ENCODE measurements around the gene DENND5B.

The DENND5B gene

DNA sequence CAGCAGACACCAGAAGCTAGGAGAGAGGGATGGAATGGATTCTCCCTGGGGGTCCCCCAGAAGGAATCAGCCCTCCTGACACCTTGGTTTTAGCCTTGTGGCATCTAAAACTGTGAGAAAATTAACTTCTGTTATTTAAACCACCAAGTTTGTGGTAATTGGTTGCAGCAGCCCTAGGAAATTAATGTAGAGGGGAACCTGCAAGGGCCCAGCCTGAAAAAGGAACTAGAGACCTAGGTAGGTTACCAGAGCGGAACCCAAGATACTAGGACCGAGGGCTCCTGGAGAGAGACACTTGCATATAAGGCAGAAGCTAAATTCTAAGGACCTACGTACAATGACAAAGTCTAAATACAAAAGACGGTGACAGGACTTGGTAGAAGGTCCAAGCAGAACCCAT lies 8.1 kb upstream of the DENND5B start:
- POLR2A ChIA-PET = no interaction called here
- no peak for DNase-seq (ENCODE audit: extremely low spot score)
- CTCF ChIA-PET = no interaction called here
- TF ChIP-seq BHLHE40 (IDR thresholded peaks at IDR 0.05; ENCODE audit: borderline replicate concordance) (no peak), NFRKB (IDR thresholded peaks at IDR 0.05) (no peak), FOXM1 (IDR thresholded peaks at IDR 0.05; ENCODE audit: borderline replicate concordance) (no peak), ELF4 (IDR thresholded peaks at IDR 0.05) (no peak), ZNF384 (IDR thresholded peaks at IDR 0.05) (no peak), CTBP1 (IDR thresholded peaks at IDR 0.05; ENCODE audit: borderline replicate concordance) (no peak), FOXA1 (IDR thresholded peaks at IDR 0.05) (no peak), L3MBTL2 (conservative IDR thresholded peaks at IDR 0.05) (no peak), SUZ12 (IDR thresholded peaks at IDR 0.05) (no peak), FOXK2 (IDR thresholded peaks at IDR 0.05) (no peak), LEF1 (IDR thresholded peaks at IDR 0.05; ENCODE audit: borderline replicate concordance) (no peak), HDGF (IDR thresholded peaks at IDR 0.05; ENCODE audit: borderline replicate concordance) (no peak), SP1 (IDR thresholded peaks at IDR 0.05) (no peak), ARNT (IDR thresholded peaks at IDR 0.05) (no peak)
- TF ChIP-seq, protein P1, sequence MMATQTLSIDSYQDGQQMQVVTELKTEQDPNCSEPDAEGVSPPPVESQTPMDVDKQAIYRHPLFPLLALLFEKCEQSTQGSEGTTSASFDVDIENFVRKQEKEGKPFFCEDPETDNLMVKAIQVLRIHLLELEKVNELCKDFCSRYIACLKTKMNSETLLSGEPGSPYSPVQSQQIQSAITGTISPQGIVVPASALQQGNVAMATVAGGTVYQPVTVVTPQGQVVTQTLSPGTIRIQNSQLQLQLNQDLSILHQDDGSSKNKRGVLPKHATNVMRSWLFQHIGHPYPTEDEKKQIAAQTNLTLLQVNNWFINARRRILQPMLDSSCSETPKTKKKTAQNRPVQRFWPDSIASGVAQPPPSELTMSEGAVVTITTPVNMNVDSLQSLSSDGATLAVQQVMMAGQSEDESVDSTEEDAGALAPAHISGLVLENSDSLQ (IDR thresholded peaks at IDR 0.05) = no peak

DNA sequence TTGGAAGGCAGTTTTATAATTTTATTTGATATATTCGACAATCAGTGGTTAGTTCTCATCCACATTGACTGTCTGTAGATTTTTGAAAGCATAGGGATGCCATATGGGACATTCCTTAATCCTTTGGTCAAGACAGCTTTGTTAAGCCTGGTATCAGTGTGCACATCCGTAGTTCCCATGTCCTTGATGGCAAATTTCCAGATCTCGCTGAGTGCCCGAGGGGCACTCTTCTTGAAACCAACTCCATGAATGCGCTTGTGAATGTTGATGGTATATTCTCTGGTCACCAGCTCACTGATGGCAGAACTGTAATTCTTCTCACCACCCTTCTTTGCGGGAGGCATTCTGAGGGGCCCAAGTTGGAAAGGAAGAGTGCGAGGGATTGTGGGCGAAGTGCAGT lies 6.1 kb upstream of the DENND5B start:
- no peak for DNase-seq (ENCODE audit: extremely low spot score)
- TF ChIP-seq SUZ12 (IDR thresholded peaks at IDR 0.05) (no peak), TARDBP (IDR thresholded peaks at IDR 0.05) (no peak), ELF4 (IDR thresholded peaks at IDR 0.05) (no peak), FOXK2 (IDR thresholded peaks at IDR 0.05) (no peak), FOXM1 (IDR thresholded peaks at IDR 0.05; ENCODE audit: borderline replicate concordance) (no peak), FOXA1 (IDR thresholded peaks at IDR 0.05) (no peak), SP1 (IDR thresholded peaks at IDR 0.05) (no peak), CTBP1 (IDR thresholded peaks at IDR 0.05; ENCODE audit: borderline replicate concordance) (no peak)
- POLR2A ChIA-PET = no interaction called here
- CTCF ChIA-PET = interaction anchor here (0.9 kb wide), 1 partner anchor 17 kb away, joined by 3 read pairs; no protein-coding TSS in a partner anchor

DNA sequence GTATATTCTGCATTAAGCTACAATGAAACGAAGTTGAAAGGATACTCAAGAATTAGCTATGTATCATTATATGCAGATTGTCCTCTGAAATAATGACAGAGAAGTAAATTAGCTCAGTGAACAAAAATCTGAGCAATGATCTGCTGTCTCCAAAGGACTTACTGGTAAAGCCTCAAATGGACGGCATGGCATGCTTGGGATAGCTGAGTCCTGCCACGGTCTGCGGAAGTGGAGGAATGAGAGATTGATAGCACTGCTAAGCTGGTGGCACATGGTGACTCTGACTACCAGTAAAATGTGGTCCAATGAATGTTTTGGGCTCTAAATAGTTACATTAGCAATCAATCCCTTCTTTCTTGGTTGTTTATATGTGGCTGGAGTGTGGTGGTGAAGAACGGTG lies 3.7 kb upstream of the DENND5B start:
- no peak for DNase-seq (ENCODE audit: extremely low spot score)
- CTCF ChIA-PET = interaction anchor here (1.9 kb wide), 1 partner anchor 192 kb away, joined by 4 read pairs; no protein-coding TSS in a partner anchor
- TF ChIP-seq NFRKB (IDR thresholded peaks at IDR 0.05) = no peak
- TF ChIP-seq L3MBTL2 (conservative IDR thresholded peaks at IDR 0.05) = no peak
- TF ChIP-seq ARNT (IDR thresholded peaks at IDR 0.05) = no peak
- TF ChIP-seq BHLHE40 (IDR thresholded peaks at IDR 0.05; ENCODE audit: borderline replicate concordance) = no peak
- no peak for TF ChIP-seq LEF1 (IDR thresholded peaks at IDR 0.05; ENCODE audit: borderline replicate concordance)
- no peak for TF ChIP-seq HDGF (IDR thresholded peaks at IDR 0.05; ENCODE audit: borderline replicate concordance)
- no peak for TF ChIP-seq SUZ12 (IDR thresholded peaks at IDR 0.05)
- TF ChIP-seq FOXK2 (IDR thresholded peaks at IDR 0.05) = no peak
- TF ChIP-seq SP1 (IDR thresholded peaks at IDR 0.05) = no peak
- TF ChIP-seq, protein P1 (IDR thresholded peaks at IDR 0.05) = no peak
- no peak for TF ChIP-seq ZNF384 (IDR thresholded peaks at IDR 0.05)
- no peak for TF ChIP-seq FOXM1 (IDR thresholded peaks at IDR 0.05; ENCODE audit: borderline replicate concordance)
- POLR2A ChIA-PET = no interaction called here

DNA sequence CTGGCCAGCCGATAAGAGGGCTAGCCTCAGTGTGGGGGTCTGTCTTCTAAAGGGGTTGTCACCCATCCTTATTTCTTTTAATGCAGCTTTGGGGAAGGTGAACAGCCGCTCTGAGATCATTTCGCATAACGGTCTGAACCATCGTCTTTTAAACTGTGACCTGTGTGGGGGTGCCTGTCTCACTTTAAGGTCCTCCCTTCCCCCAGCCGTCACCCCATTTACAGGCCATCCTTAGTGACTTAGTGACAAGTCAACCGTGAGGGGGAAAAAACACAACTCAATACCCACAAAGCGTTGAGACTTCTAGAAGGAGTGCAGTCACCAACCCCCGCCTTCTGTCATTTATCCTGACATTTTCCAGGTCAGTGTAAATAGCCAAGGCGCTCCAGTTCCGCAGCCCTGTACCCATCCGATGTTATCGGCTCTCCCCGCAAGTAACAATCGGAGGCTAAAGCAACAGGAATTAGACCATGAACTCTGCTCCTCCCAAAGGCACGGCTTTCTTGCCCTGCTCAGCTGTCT lies 505 bp upstream of the DENND5B start:
- DNase-seq (ENCODE audit: extremely low spot score) = peak; percentile 14
- ChIA-PET CTCF (interaction anchor here (0.6 kb wide), 1 partner anchor 16 kb away, joined by 4 read pairs; no protein-coding TSS in a partner anchor), POLR2A (interaction anchor here (1.3 kb wide), 1 partner anchor 13 kb away, joined by 4 read pairs; no protein-coding TSS in a partner anchor)
- TF ChIP-seq FOXM1 (IDR thresholded peaks at IDR 0.05; ENCODE audit: borderline replicate concordance) = no peak
- TF ChIP-seq NFRKB (IDR thresholded peaks at IDR 0.05) = no peak
- TF ChIP-seq TARDBP (IDR thresholded peaks at IDR 0.05) = no peak
- TF ChIP-seq FOXA1 (IDR thresholded peaks at IDR 0.05) = no peak
- no peak for TF ChIP-seq L3MBTL2 (conservative IDR thresholded peaks at IDR 0.05)
- no peak for TF ChIP-seq ELF4 (IDR thresholded peaks at IDR 0.05)
- no peak for TF ChIP-seq FOXK2 (IDR thresholded peaks at IDR 0.05)
- TF ChIP-seq SUZ12 (IDR thresholded peaks at IDR 0.05) = no peak
- TF ChIP-seq LEF1 (IDR thresholded peaks at IDR 0.05; ENCODE audit: borderline replicate concordance) = no peak

DNA sequence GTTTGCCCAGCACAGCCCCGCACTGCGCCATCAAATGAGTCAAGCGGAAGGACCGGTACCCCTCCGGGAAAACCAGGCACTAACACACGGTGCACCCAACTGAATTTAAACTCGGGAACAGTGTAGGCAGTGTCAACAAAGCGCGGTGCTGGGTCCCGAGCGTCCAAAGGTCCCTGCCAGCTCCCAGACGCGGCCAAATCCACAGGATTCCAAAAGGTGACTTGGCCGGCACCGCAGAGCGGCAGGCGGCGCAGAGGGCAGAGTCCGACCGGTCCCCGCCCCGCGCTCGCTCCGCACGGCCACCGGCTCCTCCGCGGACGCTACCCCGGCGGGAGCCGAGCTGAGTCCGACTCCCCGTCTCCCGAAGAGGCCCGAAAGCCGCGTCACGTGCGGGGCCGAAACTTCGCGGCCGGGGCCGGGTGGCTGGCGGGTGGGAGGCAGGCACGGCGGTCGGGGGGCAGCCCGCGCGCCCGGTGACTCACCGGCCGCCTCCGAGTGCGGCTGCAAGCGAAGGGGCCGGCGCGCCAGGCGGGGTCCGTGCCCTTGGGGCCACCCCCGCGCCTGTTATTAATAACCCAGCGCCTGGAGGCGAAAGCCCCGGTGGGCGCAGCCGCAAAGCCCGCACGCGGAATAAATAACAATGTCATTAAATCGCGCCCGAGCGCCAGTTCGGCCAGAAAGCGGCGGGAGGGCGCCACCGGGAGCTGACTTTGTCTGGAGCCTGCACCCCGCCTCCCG lies 863 bp downstream of the DENND5B start:
- TF ChIP-seq, protein P1 (IDR thresholded peaks at IDR 0.05) = no peak
- TF ChIP-seq TARDBP (IDR thresholded peaks at IDR 0.05) = no peak
- no peak for TF ChIP-seq L3MBTL2 (conservative IDR thresholded peaks at IDR 0.05)
- no peak for TF ChIP-seq CTBP1 (IDR thresholded peaks at IDR 0.05; ENCODE audit: borderline replicate concordance)
- no peak for TF ChIP-seq ZNF384 (IDR thresholded peaks at IDR 0.05)
- TF ChIP-seq FOXA1 (IDR thresholded peaks at IDR 0.05) = no peak
- TF ChIP-seq SUZ12 (IDR thresholded peaks at IDR 0.05) = no peak
- TF ChIP-seq FOXM1 (IDR thresholded peaks at IDR 0.05; ENCODE audit: borderline replicate concordance) = no peak
- no peak for TF ChIP-seq FOXK2 (IDR thresholded peaks at IDR 0.05)
- TF ChIP-seq LEF1 (IDR thresholded peaks at IDR 0.05; ENCODE audit: borderline replicate concordance) = no peak
- TF ChIP-seq HDGF (IDR thresholded peaks at IDR 0.05; ENCODE audit: borderline replicate concordance) = no peak
- no peak for TF ChIP-seq ARNT (IDR thresholded peaks at IDR 0.05)
- no peak for TF ChIP-seq SP1 (IDR thresholded peaks at IDR 0.05)
- POLR2A ChIA-PET = interaction anchor here (0.7 to 1.3 kb wide), 6 partner anchors 8 to 264 kb away, joined by 3 to 4 read pairs (median 4); no protein-coding TSS in a partner anchor
- DNase-seq (ENCODE audit: extremely low spot score) = peak; percentile 57
- CTCF ChIA-PET = no interaction called here

DNA sequence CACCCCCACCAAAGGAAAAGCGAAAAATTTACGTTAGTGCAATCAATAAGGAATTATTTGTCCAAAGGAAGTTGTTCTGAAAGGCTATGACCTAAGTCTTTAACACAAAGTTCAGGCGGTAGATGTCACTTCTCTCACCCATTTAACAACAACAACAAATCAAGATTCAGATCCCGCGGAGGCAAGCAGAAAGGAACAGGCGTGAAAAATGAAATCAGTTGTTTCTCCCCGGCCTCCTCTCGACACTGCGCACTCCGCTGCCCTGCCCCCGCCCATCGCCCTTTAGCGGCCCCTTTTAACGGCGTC lies 1.4 kb downstream of the DENND5B start:
- no peak for DNase-seq (ENCODE audit: extremely low spot score)
- ChIA-PET CTCF (no interaction called here), POLR2A (no interaction called here)
- no peak for TF ChIP-seq NFRKB (IDR thresholded peaks at IDR 0.05)
- no peak for TF ChIP-seq CTBP1 (IDR thresholded peaks at IDR 0.05; ENCODE audit: borderline replicate concordance)
- TF ChIP-seq BHLHE40 (IDR thresholded peaks at IDR 0.05; ENCODE audit: borderline replicate concordance) = no peak
- no peak for TF ChIP-seq L3MBTL2 (conservative IDR thresholded peaks at IDR 0.05)
- no peak for TF ChIP-seq FOXM1 (IDR thresholded peaks at IDR 0.05; ENCODE audit: borderline replicate concordance)
- TF ChIP-seq FOXA1 (IDR thresholded peaks at IDR 0.05) = no peak
- TF ChIP-seq SP1 (IDR thresholded peaks at IDR 0.05) = no peak
- TF ChIP-seq ZNF384 (IDR thresholded peaks at IDR 0.05) = no peak
- TF ChIP-seq, protein P1 (IDR thresholded peaks at IDR 0.05) = no peak
- no peak for TF ChIP-seq ELF4 (IDR thresholded peaks at IDR 0.05)
- TF ChIP-seq SUZ12 (IDR thresholded peaks at IDR 0.05) = no peak
- no peak for TF ChIP-seq ARNT (IDR thresholded peaks at IDR 0.05)
- TF ChIP-seq HDGF (IDR thresholded peaks at IDR 0.05; ENCODE audit: borderline replicate concordance) = no peak
- no peak for TF ChIP-seq LEF1 (IDR thresholded peaks at IDR 0.05; ENCODE audit: borderline replicate concordance)

Measured in HEK293T (cell line).